AG10803 (cell line): ENCODE results near the gene LRP1.

Source experiments
- DNase-seq: peaks from one replicate; pipeline ENCODE4 v3.0.0; 2010; ENCODE audit warnings: low read depth
- H3K4me3 ChIP-seq: 2 replicates; pipeline ENCODE4 v1.5.1; 2011; ENCODE audit warnings: mild to moderate bottlenecking, low read length, control low read depth
- CTCF ChIP-seq: conservative IDR thresholded peaks from 2 replicates; pipeline ENCODE4 v1.5.1; 2011; ENCODE audit warnings: mild to moderate bottlenecking, low read length, control low read depth, inconsistent platforms

The LRP1 gene

GRCh38 chr12:57158665-57159064 is 30.4 kb downstream of the LRP1 start:
- H3K4me3 ChIP-seq, result no peak overlapping the region
- no peak for TF ChIP-seq CTCF
- DNase-seq, result no peak

GRCh38 chr12:57159311-57159710 is 31.0 kb downstream of the LRP1 start:
- no peak for TF ChIP-seq CTCF
- no peak for DNase-seq
- H3K4me3 ChIP-seq, result no peak overlapping the region

DNA sequence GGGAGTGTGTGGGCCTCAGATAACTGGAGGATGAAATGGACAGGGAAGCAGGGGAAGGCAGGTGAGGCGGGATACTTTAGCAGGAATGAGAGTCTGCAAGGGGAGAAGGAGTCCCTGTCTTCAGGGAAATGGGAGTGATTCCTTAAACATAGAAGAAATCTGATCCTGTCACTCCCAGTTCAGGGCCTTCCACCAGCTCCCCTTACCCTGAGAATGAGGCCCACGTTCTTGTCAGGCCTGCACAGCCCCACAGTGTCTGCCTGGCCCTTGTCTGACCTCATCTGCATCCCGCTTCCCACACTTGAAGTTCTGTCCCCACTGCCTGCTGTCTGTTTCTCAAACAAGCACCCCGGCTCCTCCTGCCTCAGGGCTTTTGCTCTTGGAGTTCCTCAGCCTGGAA is 31.8 kb downstream of the LRP1 start:
- DNase-seq, result no peak
- no peak for TF ChIP-seq CTCF
- no peak overlapping the region for H3K4me3 ChIP-seq

GRCh38 chr12:57160741-57161140 is 32.5 kb downstream of the LRP1 start:
- no peak for DNase-seq
- no peak for TF ChIP-seq CTCF
- no peak overlapping the region for H3K4me3 ChIP-seq

GRCh38 chr12:57161491-57161890 is 33.2 kb downstream of the LRP1 start:
- H3K4me3 ChIP-seq, result no peak overlapping the region
- DNase-seq, result peak; percentile 45
- no peak for TF ChIP-seq CTCF

DNA sequence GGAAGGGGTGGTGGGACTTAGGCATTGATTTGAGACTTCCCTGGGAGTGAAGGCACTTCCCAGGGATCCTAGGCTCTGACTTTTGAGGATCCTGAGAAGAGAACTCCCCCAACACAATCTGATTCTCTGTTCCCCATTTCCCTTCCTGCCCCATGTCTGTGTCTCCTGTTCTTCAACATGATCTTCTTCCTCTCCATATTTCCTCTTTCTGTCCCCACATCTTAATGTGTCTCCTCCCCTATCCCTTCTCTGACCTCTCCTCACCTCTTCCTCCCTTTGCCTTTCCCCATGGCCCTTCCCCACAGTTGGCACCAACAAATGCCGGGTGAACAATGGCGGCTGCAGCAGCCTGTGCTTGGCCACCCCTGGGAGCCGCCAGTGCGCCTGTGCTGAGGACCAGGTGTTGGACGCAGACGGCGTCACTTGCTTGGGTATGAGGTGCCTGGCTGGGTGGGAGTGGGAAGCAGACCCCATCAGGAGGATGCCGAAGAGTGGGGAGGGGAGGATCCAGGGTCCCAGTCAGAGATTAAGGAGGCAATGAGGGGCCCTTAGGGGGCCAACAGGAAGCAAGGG is 34.4 kb downstream of the LRP1 start:
- no peak for TF ChIP-seq CTCF
- DNase-seq, result no peak
- no peak overlapping the region for H3K4me3 ChIP-seq

DNA sequence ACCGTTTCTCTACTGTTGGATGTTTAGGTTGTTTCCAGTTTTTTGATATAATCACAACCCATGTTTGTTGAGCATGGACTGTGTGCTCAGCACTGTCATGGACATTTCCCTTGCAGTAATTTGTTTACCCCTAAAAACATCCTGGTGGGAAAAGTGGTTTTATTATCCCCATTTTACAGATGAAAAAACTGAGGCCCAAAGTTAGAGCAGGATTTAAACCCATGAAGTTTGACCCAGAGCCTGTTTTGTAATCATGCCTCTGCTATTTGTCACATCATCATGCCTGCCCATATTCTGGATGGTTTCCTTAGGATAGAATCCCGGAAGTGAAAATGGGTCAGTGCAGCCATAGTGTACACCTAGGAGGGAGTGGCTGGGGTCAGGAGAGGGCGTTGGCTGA is 36.2 kb downstream of the LRP1 start:
- no peak for TF ChIP-seq CTCF
- DNase-seq, result no peak

More for the DNA sequence above, 36.2 kb downstream of the LRP1 start:
- H3K4me3 ChIP-seq, result no peak overlapping the region
